Esophagus squamous epithelium (tissue), 4 donors: ENCODE results near the gene SPDYE4.

Experiments
- POLR2A ChIP-seq, 4 donors: fragments of 450-650 bp; IDR thresholded peaks; one replicate each; pipeline ENCODE4 v1.6.1; 2017; ENCODE audit warnings: antibody characterized with exemption in 4 of 4, mild to moderate bottlenecking in 4 of 4, moderate library complexity in 3 of 4
- TF ChIP-seq, protein P1 (sequence below), 6 experiments: fragments of 450-650 bp in 4 of 6; fragments of 200-600 bp in 2 of 6; sonication (generic) in 2 of 6; IDR thresholded peaks; one replicate each; pipeline ENCODE4 v1.5.1; 2016 to 2019; ENCODE audit warnings: antibody characterized with exemption in 6 of 6, mild to moderate bottlenecking in 4 of 6, moderate library complexity in 4 of 6

DNA sequence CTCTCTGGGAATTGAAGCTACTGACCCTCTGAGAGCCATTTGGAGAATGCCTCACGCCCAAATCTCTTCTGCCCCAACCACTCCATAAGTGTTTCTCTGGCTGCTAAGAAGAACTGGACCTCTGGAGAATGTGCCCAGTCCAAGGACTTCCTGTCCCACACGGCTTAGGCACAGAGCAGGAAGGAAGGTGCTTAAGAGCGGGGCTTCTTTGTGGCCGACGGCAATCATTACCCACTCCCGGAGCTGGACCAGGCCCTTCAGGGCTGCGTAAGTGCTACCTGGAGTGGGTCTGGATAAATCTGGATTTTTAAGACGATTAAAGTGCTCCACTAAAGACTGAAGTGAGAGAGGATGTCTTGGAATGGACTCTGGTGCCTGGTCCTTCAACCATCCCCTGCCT lies 15.5 kb downstream of the SPDYE4 start:
- TF ChIP-seq, protein P1, sequence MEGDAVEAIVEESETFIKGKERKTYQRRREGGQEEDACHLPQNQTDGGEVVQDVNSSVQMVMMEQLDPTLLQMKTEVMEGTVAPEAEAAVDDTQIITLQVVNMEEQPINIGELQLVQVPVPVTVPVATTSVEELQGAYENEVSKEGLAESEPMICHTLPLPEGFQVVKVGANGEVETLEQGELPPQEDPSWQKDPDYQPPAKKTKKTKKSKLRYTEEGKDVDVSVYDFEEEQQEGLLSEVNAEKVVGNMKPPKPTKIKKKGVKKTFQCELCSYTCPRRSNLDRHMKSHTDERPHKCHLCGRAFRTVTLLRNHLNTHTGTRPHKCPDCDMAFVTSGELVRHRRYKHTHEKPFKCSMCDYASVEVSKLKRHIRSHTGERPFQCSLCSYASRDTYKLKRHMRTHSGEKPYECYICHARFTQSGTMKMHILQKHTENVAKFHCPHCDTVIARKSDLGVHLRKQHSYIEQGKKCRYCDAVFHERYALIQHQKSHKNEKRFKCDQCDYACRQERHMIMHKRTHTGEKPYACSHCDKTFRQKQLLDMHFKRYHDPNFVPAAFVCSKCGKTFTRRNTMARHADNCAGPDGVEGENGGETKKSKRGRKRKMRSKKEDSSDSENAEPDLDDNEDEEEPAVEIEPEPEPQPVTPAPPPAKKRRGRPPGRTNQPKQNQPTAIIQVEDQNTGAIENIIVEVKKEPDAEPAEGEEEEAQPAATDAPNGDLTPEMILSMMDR (IDR thresholded peaks at IDR 0.05): no peak
- no peak for TF ChIP-seq POLR2A (IDR thresholded peaks at IDR 0.05)
